ENCODE results near the gene GFER.

The GFER gene

DNA sequence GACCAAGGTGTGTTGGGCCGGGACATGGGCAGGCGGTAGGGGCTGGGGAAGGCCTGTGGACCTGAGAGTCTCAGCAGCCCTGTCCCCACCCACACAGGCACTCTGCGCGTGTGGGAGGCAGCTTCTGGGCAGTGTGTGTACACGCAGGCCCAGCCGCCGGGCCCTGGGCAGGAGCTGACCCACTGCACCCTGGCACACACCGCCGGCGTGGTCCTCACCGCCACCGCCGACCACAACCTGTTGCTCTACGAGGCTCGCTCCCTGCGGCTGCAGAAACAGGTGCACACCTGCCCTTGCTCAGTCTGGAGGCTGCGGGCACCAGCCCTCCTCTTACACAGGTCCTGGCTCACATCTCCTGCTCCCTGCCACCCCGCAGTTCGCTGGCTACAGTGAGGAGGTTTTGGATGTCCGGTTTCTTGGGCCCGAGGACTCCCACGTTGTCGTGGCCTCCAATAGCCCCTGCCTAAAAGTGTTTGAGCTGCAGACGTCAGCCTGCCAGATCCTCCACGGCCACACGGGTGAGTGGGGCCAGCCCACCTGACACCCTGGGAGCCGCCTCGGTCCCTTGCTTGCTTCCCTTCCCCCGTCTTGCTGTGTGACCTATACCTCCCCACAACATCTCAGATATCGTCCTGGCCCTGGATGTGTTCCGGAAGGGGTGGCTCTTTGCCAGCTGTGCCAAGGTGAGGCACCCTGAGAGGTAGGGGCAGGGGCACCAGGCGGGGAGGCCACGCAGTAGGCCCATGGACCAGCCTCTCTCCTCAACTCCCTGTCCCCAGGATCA lies 8.4 kb upstream of the GFER start:
- peaks cover 21% of the 10 kb centered on the region for H3K4me1 ChIP-seq (ENCODE audit: control insufficient read depth, insufficient read depth, low read length, poor library complexity, severe bottlenecking)
- no peak for DNase-seq
- H3K4me3 ChIP-seq (ENCODE audit: insufficient read depth, low read depth, low read length, poor library complexity, severe bottlenecking), result no peak overlapping the region
- no peak overlapping the region for H3K27ac ChIP-seq (ENCODE audit: insufficient read depth, low read length, poor library complexity, severe bottlenecking)
- H3K27me3 ChIP-seq (replicated peaks; ENCODE audit: control insufficient read depth, insufficient read depth, low read length, poor library complexity, severe bottlenecking), result peaks cover 3% of the 10 kb centered on the region
- H3K36me3 ChIP-seq (ENCODE audit: control insufficient read depth, insufficient read depth, low read length), result peaks cover 48% of the 10 kb centered on the region
- no peaks in the 10 kb centered on the region for H3K9me3 ChIP-seq (ENCODE audit: control insufficient read depth, low read length)

DNA sequence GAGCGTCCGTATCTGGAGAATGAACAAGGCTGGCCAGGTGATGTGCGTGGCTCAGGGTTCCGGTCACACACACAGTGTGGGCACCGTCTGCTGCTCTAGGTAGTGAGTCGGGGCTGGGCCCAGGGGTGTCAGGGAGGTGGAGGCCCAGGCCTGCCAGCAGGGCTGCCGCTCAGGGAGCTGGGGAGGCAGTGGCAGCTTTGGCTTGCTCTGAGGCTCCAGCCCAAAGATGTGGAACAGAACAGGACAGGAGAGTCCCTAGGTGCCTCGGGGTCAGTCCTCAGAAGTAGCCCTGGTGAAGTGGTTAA lies 7.8 kb upstream of the GFER start:
- Histone ChIP-seq H3K27me3 (replicated peaks; ENCODE audit: control insufficient read depth, insufficient read depth, low read length, poor library complexity, severe bottlenecking) (peaks cover 8% of the 10 kb centered on the region), H3K9me3 (ENCODE audit: control insufficient read depth, low read length) (no peaks in the 10 kb centered on the region), H3K4me3 (ENCODE audit: insufficient read depth, low read depth, low read length, poor library complexity, severe bottlenecking) (no peak overlapping the region), H3K36me3 (ENCODE audit: control insufficient read depth, insufficient read depth, low read length) (peaks cover 48% of the 10 kb centered on the region), H3K4me1 (ENCODE audit: control insufficient read depth, insufficient read depth, low read length, poor library complexity, severe bottlenecking) (peaks cover 17% of the 10 kb centered on the region), H3K27ac (ENCODE audit: insufficient read depth, low read length, poor library complexity, severe bottlenecking) (no peak overlapping the region)
- no peak for DNase-seq

DNA sequence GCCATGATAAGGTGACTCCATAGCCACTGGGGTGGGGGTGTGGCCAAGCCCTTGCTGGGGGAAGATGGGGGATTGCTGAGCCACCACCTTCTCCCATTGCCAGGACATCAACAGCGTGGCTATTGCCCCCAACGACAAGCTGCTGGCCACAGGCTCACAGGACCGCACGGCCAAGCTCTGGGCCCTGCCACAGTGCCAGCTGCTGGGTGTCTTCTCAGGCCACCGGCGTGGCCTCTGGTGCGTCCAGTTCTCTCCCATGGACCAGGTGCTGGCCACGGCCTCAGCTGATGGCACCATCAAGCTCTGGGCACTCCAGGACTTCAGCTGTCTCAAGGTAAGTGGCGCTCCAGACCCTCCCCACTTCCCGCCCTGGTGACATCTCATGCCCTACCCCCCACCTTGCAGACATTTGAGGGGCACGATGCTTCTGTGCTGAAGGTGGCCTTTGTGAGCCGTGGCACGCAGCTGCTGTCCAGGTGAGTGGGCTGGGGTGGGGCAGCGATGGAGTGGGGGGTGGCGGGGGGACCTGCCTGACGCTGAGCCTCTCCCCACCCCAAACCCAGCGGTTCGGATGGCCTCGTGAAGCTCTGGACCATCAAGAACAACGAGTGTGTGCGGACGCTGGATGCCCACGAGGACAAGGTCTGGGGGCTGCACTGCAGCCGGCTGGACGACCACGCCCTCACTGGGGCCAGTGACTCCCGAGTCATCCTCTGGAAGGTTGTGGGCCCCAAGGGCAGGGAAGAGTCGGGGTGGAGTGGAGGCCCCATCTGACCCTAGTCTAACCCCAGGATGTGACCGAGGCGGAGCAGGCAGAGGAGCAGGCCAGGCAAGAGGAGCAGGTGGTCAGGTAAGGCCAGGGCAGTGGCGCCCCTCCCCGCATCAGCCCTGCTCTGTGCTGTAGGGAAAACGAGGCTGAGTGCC lies 6.8 kb upstream of the GFER start:
- Histone ChIP-seq H3K27me3 (replicated peaks; ENCODE audit: control insufficient read depth, insufficient read depth, low read length, poor library complexity, severe bottlenecking) (peaks cover 16% of the 10 kb centered on the region), H3K9me3 (ENCODE audit: control insufficient read depth, low read length) (no peaks in the 10 kb centered on the region), H3K27ac (ENCODE audit: insufficient read depth, low read length, poor library complexity, severe bottlenecking) (no peak overlapping the region), H3K4me1 (ENCODE audit: control insufficient read depth, insufficient read depth, low read length, poor library complexity, severe bottlenecking) (peaks cover 12% of the 10 kb centered on the region), H3K36me3 (ENCODE audit: control insufficient read depth, insufficient read depth, low read length) (peaks cover 48% of the 10 kb centered on the region), H3K4me3 (ENCODE audit: insufficient read depth, low read depth, low read length, poor library complexity, severe bottlenecking) (no peak overlapping the region)
- DNase-seq, result no peak

DNA sequence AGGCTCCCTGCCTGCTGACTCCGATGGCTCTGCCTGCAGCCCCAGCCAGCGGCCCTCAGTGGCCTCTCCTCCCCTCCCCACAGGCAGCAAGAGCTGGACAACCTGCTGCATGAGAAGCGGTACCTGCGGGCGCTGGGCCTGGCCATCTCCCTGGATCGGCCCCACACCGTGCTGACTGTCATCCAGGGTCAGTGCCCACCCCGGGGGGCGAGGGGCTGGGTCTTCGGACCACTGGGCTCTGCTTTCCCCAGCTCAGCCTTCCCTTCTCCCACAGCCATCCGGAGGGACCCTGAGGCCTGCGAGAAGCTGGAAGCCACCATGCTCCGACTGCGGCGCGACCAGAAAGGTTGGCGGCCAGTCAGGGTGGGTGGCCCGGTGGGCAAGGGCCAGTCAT lies 6.1 kb upstream of the GFER start:
- Histone ChIP-seq H3K4me3 (ENCODE audit: insufficient read depth, low read depth, low read length, poor library complexity, severe bottlenecking) (no peak overlapping the region), H3K36me3 (ENCODE audit: control insufficient read depth, insufficient read depth, low read length) (peaks cover 48% of the 10 kb centered on the region), H3K27me3 (replicated peaks; ENCODE audit: control insufficient read depth, insufficient read depth, low read length, poor library complexity, severe bottlenecking) (peaks cover 16% of the 10 kb centered on the region), H3K4me1 (ENCODE audit: control insufficient read depth, insufficient read depth, low read length, poor library complexity, severe bottlenecking) (peaks cover 6% of the 10 kb centered on the region), H3K9me3 (ENCODE audit: control insufficient read depth, low read length) (no peaks in the 10 kb centered on the region), H3K27ac (ENCODE audit: insufficient read depth, low read length, poor library complexity, severe bottlenecking) (no peak overlapping the region)
- no peak for DNase-seq

DNA sequence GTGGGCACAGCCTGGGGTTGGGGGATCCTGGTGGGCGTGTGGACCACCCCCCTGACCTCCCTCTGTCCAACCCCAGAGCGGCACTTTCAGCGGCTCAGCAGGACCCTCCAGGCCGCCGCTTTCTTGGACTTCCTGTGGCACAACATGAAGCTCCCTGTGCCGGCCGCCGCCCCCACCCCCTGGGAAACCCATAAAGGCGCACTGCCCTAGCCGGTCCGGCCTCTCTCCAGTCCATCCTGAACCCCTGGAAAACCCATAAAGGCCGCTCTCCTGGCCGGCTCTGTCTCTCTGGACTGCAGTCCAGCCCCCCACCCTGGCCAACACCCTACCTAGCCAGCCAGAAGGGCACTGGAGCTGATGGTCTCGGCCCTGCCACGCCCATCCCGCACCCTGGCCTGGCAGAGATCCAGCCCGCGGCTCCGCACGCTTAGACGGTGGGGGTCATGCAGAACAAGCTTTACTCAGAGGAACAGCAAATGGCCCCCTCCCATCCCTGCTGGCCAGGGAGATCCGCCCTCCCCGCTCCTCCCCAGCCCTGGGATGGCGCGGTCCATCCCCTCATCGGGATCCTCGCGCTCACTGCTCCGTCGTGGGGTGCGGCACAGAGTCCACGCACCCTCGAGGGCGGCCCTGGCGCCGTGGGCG lies 5.4 kb upstream of the GFER start:
- DNase-seq, result no peak
- H3K4me1 ChIP-seq (ENCODE audit: control insufficient read depth, insufficient read depth, low read length, poor library complexity, severe bottlenecking), result peaks cover 11% of the 10 kb centered on the region
- H3K4me3 ChIP-seq (ENCODE audit: insufficient read depth, low read depth, low read length, poor library complexity, severe bottlenecking), result no peak overlapping the region
- no peak overlapping the region for H3K27ac ChIP-seq (ENCODE audit: insufficient read depth, low read length, poor library complexity, severe bottlenecking)
- H3K36me3 ChIP-seq (ENCODE audit: control insufficient read depth, insufficient read depth, low read length), result peaks cover 48% of the 10 kb centered on the region
- no peaks in the 10 kb centered on the region for H3K9me3 ChIP-seq (ENCODE audit: control insufficient read depth, low read length)
- H3K27me3 ChIP-seq (replicated peaks; ENCODE audit: control insufficient read depth, insufficient read depth, low read length, poor library complexity, severe bottlenecking), result peaks cover 16% of the 10 kb centered on the region

DNA sequence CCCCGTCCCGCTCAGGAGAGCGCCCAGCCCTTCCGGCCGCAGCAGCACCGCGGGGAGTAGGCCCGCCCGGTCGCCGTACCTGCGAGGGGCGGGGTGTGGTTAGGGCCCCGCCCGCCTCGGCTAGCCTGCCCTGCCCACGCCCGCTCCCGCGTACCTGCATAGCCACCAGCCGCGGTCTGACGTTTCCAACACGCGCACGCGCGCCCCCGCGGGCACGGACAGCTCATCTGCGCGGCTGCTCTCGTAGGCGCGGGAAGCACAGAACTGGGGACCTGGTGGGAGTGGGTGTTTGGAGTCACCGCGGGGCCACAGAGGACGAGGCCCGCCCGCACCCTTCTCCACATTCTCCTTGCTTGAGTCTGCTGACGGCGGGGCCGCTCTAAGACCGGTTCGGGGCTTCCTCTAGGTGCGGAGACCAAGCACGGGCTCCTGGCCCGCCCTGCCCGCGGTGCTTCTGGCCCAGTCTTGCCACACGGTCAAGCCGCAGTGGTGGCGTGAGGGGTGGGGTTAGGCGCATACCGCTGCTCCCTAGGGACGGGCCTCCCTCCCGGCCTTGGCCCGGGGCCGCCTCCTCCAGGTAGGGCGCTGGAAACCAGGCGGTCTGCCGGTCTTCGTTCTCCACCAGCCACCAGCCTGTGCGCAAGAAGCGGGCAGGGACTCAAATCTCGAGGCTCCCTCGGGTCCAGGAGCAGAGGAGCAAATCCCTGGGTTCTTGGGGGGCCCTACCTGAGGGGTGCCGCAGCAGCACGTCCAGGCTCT lies 4.5 kb upstream of the GFER start:
- H3K9me3 ChIP-seq (ENCODE audit: control insufficient read depth, low read length), result no peaks in the 10 kb centered on the region
- no peak for DNase-seq
- no peak overlapping the region for H3K27ac ChIP-seq (ENCODE audit: insufficient read depth, low read length, poor library complexity, severe bottlenecking)
- H3K4me3 ChIP-seq (ENCODE audit: insufficient read depth, low read depth, low read length, poor library complexity, severe bottlenecking), result no peak overlapping the region
- peaks cover 13% of the 10 kb centered on the region for H3K4me1 ChIP-seq (ENCODE audit: control insufficient read depth, insufficient read depth, low read length, poor library complexity, severe bottlenecking)
- peaks cover 44% of the 10 kb centered on the region for H3K36me3 ChIP-seq (ENCODE audit: control insufficient read depth, insufficient read depth, low read length)
- peaks cover 16% of the 10 kb centered on the region for H3K27me3 ChIP-seq (replicated peaks; ENCODE audit: control insufficient read depth, insufficient read depth, low read length, poor library complexity, severe bottlenecking)

DNA sequence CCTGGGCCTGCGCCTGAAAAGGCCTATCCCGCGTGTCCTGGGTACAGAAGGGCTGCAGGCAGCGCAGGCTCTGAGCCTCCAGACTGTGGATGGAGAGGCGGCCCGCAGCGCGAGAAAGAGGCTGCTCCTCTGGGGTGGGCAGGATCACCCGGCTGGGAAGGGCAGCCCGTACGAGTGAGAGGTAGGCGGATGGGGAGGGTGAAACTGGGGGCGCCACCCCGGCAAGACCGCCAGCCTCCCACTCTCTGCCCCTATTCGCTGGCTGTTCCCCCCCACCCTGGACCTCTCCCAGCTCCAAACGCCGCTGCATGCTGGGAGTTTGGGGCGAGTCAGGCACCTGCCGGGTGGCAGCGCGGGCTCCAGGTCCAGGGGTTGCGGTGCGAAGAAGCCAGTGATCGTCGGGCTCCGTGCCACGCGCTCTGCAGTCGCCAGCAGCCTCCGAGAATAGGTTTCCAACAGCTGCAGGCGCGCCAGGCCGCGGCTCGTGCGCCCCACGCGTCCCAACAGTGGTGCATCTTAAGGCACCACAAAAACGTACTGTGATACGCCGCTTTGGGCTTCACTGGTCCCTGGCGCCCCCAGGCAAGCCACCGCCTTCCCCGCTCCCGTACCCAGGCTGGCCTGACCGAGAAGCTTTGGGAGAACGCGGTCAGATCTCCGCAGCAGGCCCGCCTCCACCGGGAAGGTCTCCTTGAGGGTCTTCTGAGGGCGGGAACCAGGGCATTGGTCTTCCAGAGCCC lies 3.8 kb upstream of the GFER start:
- H3K4me1 ChIP-seq (ENCODE audit: control insufficient read depth, insufficient read depth, low read length, poor library complexity, severe bottlenecking), result peaks cover 20% of the 10 kb centered on the region
- peaks cover 16% of the 10 kb centered on the region for H3K27me3 ChIP-seq (replicated peaks; ENCODE audit: control insufficient read depth, insufficient read depth, low read length, poor library complexity, severe bottlenecking)
- peaks cover 36% of the 10 kb centered on the region for H3K36me3 ChIP-seq (ENCODE audit: control insufficient read depth, insufficient read depth, low read length)
- no peak for DNase-seq
- H3K9me3 ChIP-seq (ENCODE audit: control insufficient read depth, low read length), result no peaks in the 10 kb centered on the region
- no peak overlapping the region for H3K27ac ChIP-seq (ENCODE audit: insufficient read depth, low read length, poor library complexity, severe bottlenecking)
- H3K4me3 ChIP-seq (ENCODE audit: insufficient read depth, low read depth, low read length, poor library complexity, severe bottlenecking), result no peak overlapping the region

DNA sequence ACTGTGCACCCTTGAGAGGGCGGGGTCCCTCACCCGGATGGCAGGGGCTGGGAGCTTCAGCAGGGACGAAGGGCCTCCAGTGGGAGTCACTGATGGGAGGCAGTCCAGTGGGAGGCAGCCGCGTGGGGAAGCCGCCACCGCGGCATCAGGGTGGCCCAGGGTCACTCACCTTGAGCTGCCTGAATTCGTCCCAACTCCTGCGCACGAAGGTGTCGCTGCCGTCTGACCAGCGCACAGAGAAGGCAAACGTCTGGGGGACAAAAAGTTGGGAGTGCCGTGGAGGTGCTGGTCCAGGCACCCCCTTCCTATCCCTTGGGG lies 3.3 kb upstream of the GFER start:
- Histone ChIP-seq H3K4me1 (ENCODE audit: control insufficient read depth, insufficient read depth, low read length, poor library complexity, severe bottlenecking) (peaks cover 21% of the 10 kb centered on the region), H3K36me3 (ENCODE audit: control insufficient read depth, insufficient read depth, low read length) (peaks cover 36% of the 10 kb centered on the region)

DNA sequence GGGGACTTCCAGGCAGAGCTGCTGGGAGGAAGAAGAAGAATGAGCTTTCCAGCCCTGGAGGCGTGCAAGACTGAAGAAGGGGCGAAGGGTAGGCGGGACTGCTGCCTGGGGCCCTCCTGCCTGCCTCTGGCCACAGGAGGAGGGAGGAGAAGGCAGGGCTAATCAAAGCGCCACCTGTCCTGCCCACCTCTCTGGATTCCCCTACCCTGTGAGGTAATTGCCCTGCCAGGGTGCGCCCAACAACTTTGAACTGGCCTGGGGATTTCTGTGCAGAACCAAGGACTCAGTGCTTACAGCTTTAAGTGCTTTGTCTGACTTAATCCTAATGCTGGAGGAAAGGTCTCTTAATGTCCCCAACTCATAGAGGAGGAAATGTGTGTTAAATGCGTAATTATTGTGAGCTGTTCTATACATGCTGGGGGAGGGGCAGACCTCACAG lies 2.6 kb upstream of the GFER start, which contains the start of gene NOXO1:
NOXO1 (minus strand) TSS at position 72 of the 439 bp plus-strand sequence. CDS start 290 bp downstream, outside the sequence.
- no peaks in the 10 kb centered on the region for H3K9me3 ChIP-seq (ENCODE audit: control insufficient read depth, low read length)
- peaks cover 36% of the 10 kb centered on the region for H3K36me3 ChIP-seq (ENCODE audit: control insufficient read depth, insufficient read depth, low read length)
- H3K4me1 ChIP-seq (ENCODE audit: control insufficient read depth, insufficient read depth, low read length, poor library complexity, severe bottlenecking), result peaks cover 21% of the 10 kb centered on the region
- H3K27ac ChIP-seq (ENCODE audit: insufficient read depth, low read length, poor library complexity, severe bottlenecking), result no peak within 1 kb of the TSS
- H3K4me3 ChIP-seq (ENCODE audit: insufficient read depth, low read depth, low read length, poor library complexity, severe bottlenecking), result no peak within 1 kb of the TSS
- peaks cover 16% of the 10 kb centered on the region for H3K27me3 ChIP-seq (replicated peaks; ENCODE audit: control insufficient read depth, insufficient read depth, low read length, poor library complexity, severe bottlenecking)
- no peak for DNase-seq

More for the DNA sequence above, 3.3 kb upstream of the GFER start:
- no peak overlapping the region for H3K4me3 ChIP-seq (ENCODE audit: insufficient read depth, low read depth, low read length, poor library complexity, severe bottlenecking)
- H3K9me3 ChIP-seq (ENCODE audit: control insufficient read depth, low read length), result no peaks in the 10 kb centered on the region
- H3K27me3 ChIP-seq (replicated peaks; ENCODE audit: control insufficient read depth, insufficient read depth, low read length, poor library complexity, severe bottlenecking), result peaks cover 16% of the 10 kb centered on the region
- H3K27ac ChIP-seq (ENCODE audit: insufficient read depth, low read length, poor library complexity, severe bottlenecking), result no peak overlapping the region
- no peak for DNase-seq

Data from effector memory CD4-positive, alpha-beta T cell (primary cell).